ENCODE data around the gene PSMC3IP.
A peak's percentile ranks its signal among the peaks of the same experiment; 100 is the strongest.
"Not testable (repeated sequence)": the region's sequence is repeated elsewhere in the genome, so short reads cannot be mapped to it uniquely, and the experiment has no call there.

PSMC3IP gene

GRCh38 chr17:42553866-42554249 is 23.7 kb downstream of the PSMC3IP start:
- Histone ChIP-seq H3K4me3 (ENCODE audit: control insufficient read depth in 1 of 7, extremely low read depth in 1 of 7, insufficient read depth in 4 of 7, low read depth in 2 of 7, low read length in 6 of 7) (peak overlapping the region; percentile 63 to 95 (median 88)), H3K4me1 (ENCODE audit: control extremely low read depth in 1 of 4, control insufficient read depth in 4 of 4, insufficient read depth in 4 of 4, low read length in 3 of 4) (peaks cover 3 to 20% (median 15%) of the 10 kb centered on the region in 4 experiments), H3K27ac (ENCODE audit: insufficient read depth in 1 of 2, low read depth in 1 of 2, low read length in 2 of 2, poor library complexity in 1 of 2, severe bottlenecking in 2 of 2) (peak overlapping the region in 1 of 2 experiments; percentile 92), H3K9me3 (ENCODE audit: control extremely low read depth in 1 of 5, control insufficient read depth in 4 of 5, insufficient read depth in 2 of 5, low read depth in 1 of 5, low read length in 4 of 5) (no peaks in the 10 kb centered on the region), H3K36me3 (ENCODE audit: control insufficient read depth in 4 of 4, insufficient read depth in 4 of 4, low read length in 3 of 4) (peaks cover 0 to 1% (median 0%) of the 10 kb centered on the region in 4 experiments), H3K27me3 (replicated peaks in 2 of 5; ENCODE audit: control insufficient read depth in 4 of 5, insufficient read depth in 5 of 5, low read length in 4 of 5) (no peaks in the 10 kb centered on the region)
- peak in 1 of 3 donors; percentile 21 for DNase-seq
- WGBS (ENCODE audit: insufficient coverage): 91% methylated on average over 12 of the region's 16 CpGs
- ChIA-PET CTCF (interaction anchor here (0.6 to 1.3 kb wide), 3 partner anchors 9 to 546 kb away, joined by 3 to 5 read pairs (median 3); no protein-coding TSS in a partner anchor), POLR2A (interaction anchor here (0.7 to 1.4 kb wide), 3 partner anchors 13 to 56 kb away, joined by 3 to 6 read pairs (median 4); partner anchors contain the start of genes MLX, RETREG3 and TUBG1)

DNA sequence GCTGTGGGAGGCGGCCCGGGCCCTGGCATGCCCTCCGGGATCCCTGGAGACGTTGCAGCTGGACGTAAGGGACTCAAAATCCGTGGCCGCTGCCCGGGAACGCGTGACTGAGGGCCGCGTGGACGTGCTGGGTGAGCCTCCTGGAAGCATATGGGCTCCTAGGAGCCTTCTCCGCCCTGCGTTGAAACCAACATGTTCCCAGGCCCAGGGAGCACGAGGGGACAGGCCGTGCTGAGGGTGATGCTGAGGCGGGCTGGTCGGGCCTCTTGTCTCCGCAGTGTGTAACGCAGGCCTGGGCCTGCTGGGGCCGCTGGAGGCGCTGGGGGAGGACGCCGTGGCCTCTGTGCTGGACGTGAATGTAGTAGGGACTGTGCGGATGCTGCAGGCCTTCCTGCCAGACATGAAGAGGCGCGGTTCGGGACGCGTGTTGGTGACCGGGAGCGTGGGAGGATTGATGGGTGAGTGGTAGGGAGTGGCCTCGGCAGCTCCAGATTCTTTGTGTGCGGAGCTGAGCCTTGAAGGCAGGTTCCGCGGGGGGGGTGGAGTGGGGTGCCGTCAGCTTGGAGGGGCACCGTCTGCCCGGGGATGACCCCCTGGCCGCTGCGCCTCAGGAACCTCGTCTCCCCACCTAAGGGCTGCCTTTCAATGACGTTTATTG is 24.2 kb downstream of the PSMC3IP start:
- POLR2A ChIA-PET: no interaction called here
- no peak overlapping the region for H3K4me3 ChIP-seq (ENCODE audit: control insufficient read depth in 1 of 7, extremely low read depth in 1 of 7, insufficient read depth in 4 of 7, low read depth in 2 of 7, low read length in 6 of 7)
- H3K9me3 ChIP-seq (ENCODE audit: control extremely low read depth in 1 of 5, control insufficient read depth in 4 of 5, insufficient read depth in 2 of 5, low read depth in 1 of 5, low read length in 4 of 5): no peaks in the 10 kb centered on the region
- no peak for DNase-seq
- peak overlapping the region in 1 of 2 experiments; percentile 92 for H3K27ac ChIP-seq (ENCODE audit: insufficient read depth in 1 of 2, low read depth in 1 of 2, low read length in 2 of 2, poor library complexity in 1 of 2, severe bottlenecking in 2 of 2)
- CTCF ChIA-PET: interaction anchor here (1.2 to 1.3 kb wide), 2 partner anchors 8 to 12 kb away, joined by 3 read pairs; no protein-coding TSS in a partner anchor
- H3K36me3 ChIP-seq (ENCODE audit: control insufficient read depth in 4 of 4, insufficient read depth in 4 of 4, low read length in 3 of 4): peaks cover 0 to 1% (median 0%) of the 10 kb centered on the region in 4 experiments
- peaks cover 3 to 24% (median 17%) of the 10 kb centered on the region in 4 experiments for H3K4me1 ChIP-seq (ENCODE audit: control extremely low read depth in 1 of 4, control insufficient read depth in 4 of 4, insufficient read depth in 4 of 4, low read length in 3 of 4)
- H3K27me3 ChIP-seq (replicated peaks in 2 of 5; ENCODE audit: control insufficient read depth in 4 of 5, insufficient read depth in 5 of 5, low read length in 4 of 5): no peaks in the 10 kb centered on the region
- WGBS (ENCODE audit: insufficient coverage): 95% methylated on average over 40 of the region's 45 CpGs

DNA sequence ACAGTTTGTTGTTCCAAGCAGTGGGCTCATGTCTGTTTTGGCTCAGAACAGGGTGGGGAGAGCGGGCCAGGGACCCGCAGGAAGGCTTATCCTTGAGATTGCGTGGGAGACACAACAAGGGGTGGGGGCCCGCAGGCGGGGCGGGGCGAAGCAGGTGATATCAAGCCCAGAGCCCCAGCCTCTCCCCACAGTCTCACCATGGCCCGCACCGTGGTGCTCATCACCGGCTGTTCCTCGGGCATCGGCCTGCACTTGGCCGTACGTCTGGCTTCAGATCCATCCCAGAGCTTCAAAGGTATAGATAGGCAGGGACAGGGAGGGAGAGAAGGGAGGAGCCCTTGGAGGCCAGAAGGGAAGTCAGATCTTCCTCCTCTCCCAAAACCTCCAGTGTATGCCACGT is 24.8 kb downstream of the PSMC3IP start, which contains the start of gene HSD17B1:
Gene HSD17B1 (plus strand): TSS at position 188 of the 400 bp plus-strand sequence. CDS start 11 bp downstream, at position 199.
- H3K36me3 ChIP-seq (ENCODE audit: control insufficient read depth in 4 of 4, insufficient read depth in 4 of 4, low read length in 3 of 4); CTCF ChIA-PET; DNase-seq; H3K27me3 ChIP-seq (replicated peaks in 2 of 5; ENCODE audit: control insufficient read depth in 4 of 5, insufficient read depth in 5 of 5, low read length in 4 of 5); H3K9me3 ChIP-seq (ENCODE audit: control extremely low read depth in 1 of 5, control insufficient read depth in 4 of 5, insufficient read depth in 2 of 5, low read depth in 1 of 5, low read length in 4 of 5); POLR2A ChIA-PET: not testable (repeated sequence)
- Histone ChIP-seq H3K4me3 (ENCODE audit: control insufficient read depth in 1 of 7, extremely low read depth in 1 of 7, insufficient read depth in 4 of 7, low read depth in 2 of 7, low read length in 6 of 7) (peak within 1 kb of the TSS in 3 of 7 experiments; percentile 88 to 95 (median 93)), H3K27ac (ENCODE audit: insufficient read depth in 1 of 2, low read depth in 1 of 2, low read length in 2 of 2, poor library complexity in 1 of 2, severe bottlenecking in 2 of 2) (peak within 1 kb of the TSS in 1 of 2 experiments; percentile 92), H3K4me1 (ENCODE audit: control extremely low read depth in 1 of 4, control insufficient read depth in 4 of 4, insufficient read depth in 4 of 4, low read length in 3 of 4) (peaks cover 3 to 27% (median 20%) of the 10 kb centered on the region in 4 experiments)
- WGBS (ENCODE audit: insufficient coverage): 98% methylated on average over 8 of the region's 15 CpGs

DNA sequence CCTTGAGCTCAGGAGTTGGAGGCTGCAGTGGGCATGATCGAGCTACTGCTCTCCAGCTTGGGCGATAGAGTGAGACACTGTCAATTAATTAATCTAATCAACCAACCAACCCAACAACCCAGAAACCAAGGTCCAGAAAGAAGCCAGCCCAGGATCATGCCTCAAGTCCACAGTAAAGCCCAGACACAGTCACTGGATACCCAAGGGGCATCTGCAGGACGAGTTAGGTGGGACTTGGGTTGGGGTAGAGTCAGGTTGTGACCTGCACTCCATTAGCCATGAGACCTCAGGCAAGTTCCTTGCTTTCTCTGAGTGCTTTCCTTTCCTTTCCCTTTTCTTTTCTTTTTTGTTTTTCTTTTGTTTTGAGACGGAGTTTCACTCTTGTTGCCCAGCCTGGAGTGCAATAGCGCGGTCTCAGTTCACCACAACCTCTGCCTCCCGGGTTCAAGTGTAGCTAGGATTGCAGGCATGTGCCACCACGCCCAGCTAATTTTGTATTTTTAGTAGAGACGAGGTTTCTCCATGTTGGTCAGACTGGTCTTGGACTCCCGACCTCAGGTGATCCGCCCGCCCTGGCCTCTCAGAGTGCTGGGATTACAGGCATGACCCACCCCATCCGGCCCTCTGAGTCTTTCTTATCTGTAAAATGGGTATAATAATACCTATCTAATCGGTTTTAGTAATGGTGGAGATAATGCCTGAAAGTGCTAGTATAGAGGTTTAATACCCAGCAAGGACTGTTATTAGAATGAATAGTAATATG is 28.4 kb downstream of the PSMC3IP start:
- ChIA-PET POLR2A (no interaction called here), CTCF (interaction anchor here (1.1 to 2.8 kb wide), 4 partner anchors 11 to 29 kb away, joined by 3 to 11 read pairs (median 6); partner anchors contain the start of gene NAGLU)
- peaks cover 0 to 15% (median 11%) of the 10 kb centered on the region in 4 experiments for H3K4me1 ChIP-seq (ENCODE audit: control extremely low read depth in 1 of 4, control insufficient read depth in 4 of 4, insufficient read depth in 4 of 4, low read length in 3 of 4)
- WGBS (ENCODE audit: insufficient coverage): 90% methylated on average over 9 of the region's 14 CpGs
- DNase-seq: no peak
- H3K36me3 ChIP-seq (ENCODE audit: control insufficient read depth in 4 of 4, insufficient read depth in 4 of 4, low read length in 3 of 4): peaks cover 0 to 7% (median 2%) of the 10 kb centered on the region in 4 experiments
- H3K9me3 ChIP-seq (ENCODE audit: control extremely low read depth in 1 of 5, control insufficient read depth in 4 of 5, insufficient read depth in 2 of 5, low read depth in 1 of 5, low read length in 4 of 5): no peaks in the 10 kb centered on the region
- no peaks in the 10 kb centered on the region for H3K27me3 ChIP-seq (replicated peaks in 2 of 5; ENCODE audit: control insufficient read depth in 4 of 5, insufficient read depth in 5 of 5, low read length in 4 of 5)
- H3K27ac ChIP-seq (ENCODE audit: insufficient read depth in 1 of 2, low read depth in 1 of 2, low read length in 2 of 2, poor library complexity in 1 of 2, severe bottlenecking in 2 of 2): no peak overlapping the region
- H3K4me3 ChIP-seq (ENCODE audit: control insufficient read depth in 1 of 7, extremely low read depth in 1 of 7, insufficient read depth in 4 of 7, low read depth in 2 of 7, low read length in 6 of 7): peak overlapping the region in 2 of 7 experiments; percentile 60 to 68

- Histone ChIP-seq H3K27ac (ENCODE audit: insufficient read depth in 1 of 2, low read depth in 1 of 2, low read length in 2 of 2, poor library complexity in 1 of 2, severe bottlenecking in 2 of 2) (no peak overlapping the region), H3K9me3 (ENCODE audit: control extremely low read depth in 1 of 5, control insufficient read depth in 4 of 5, insufficient read depth in 2 of 5, low read depth in 1 of 5, low read length in 4 of 5) (no peaks in the 10 kb centered on the region), H3K36me3 (ENCODE audit: control insufficient read depth in 4 of 4, insufficient read depth in 4 of 4, low read length in 3 of 4) (peaks cover 0 to 16% (median 10%) of the 10 kb centered on the region in 4 experiments), H3K4me3 (ENCODE audit: control insufficient read depth in 1 of 7, extremely low read depth in 1 of 7, insufficient read depth in 4 of 7, low read depth in 2 of 7, low read length in 6 of 7) (peak overlapping the region in 5 of 7 experiments; percentile 21 to 68 (median 59)), H3K27me3 (replicated peaks in 2 of 5; ENCODE audit: control insufficient read depth in 4 of 5, insufficient read depth in 5 of 5, low read length in 4 of 5) (no peaks in the 10 kb centered on the region), H3K4me1 (ENCODE audit: control extremely low read depth in 1 of 4, control insufficient read depth in 4 of 4, insufficient read depth in 4 of 4, low read length in 3 of 4) (peaks cover 0 to 9% (median 5%) of the 10 kb centered on the region in 4 experiments)
- ChIA-PET POLR2A (no interaction called here), CTCF (interaction anchor here (1.1 to 2.8 kb wide), 5 partner anchors 11 to 30 kb away, joined by 3 to 11 read pairs (median 4); partner anchors contain the start of gene NAGLU)
- WGBS (ENCODE audit: insufficient coverage): 27% methylated on average over 57 of the region's 74 CpGs
- peak; percentile 72 to 82 (median 74) for DNase-seq
These were observed 29.3 kb downstream of the PSMC3IP start for GRCh38 chr17:42548070-42548837.

GRCh38 chr17:42547698-42548069 is 29.8 kb downstream of the PSMC3IP start:
- DNase-seq: no peak
- Histone ChIP-seq H3K4me1 (ENCODE audit: control extremely low read depth in 1 of 4, control insufficient read depth in 4 of 4, insufficient read depth in 4 of 4, low read length in 3 of 4) (peaks cover 0 to 9% (median 5%) of the 10 kb centered on the region in 4 experiments), H3K9me3 (ENCODE audit: control extremely low read depth in 1 of 5, control insufficient read depth in 4 of 5, insufficient read depth in 2 of 5, low read depth in 1 of 5, low read length in 4 of 5) (no peaks in the 10 kb centered on the region), H3K4me3 (ENCODE audit: control insufficient read depth in 1 of 7, extremely low read depth in 1 of 7, insufficient read depth in 4 of 7, low read depth in 2 of 7, low read length in 6 of 7) (no peak overlapping the region), H3K27ac (ENCODE audit: insufficient read depth in 1 of 2, low read depth in 1 of 2, low read length in 2 of 2, poor library complexity in 1 of 2, severe bottlenecking in 2 of 2) (no peak overlapping the region), H3K36me3 (ENCODE audit: control insufficient read depth in 4 of 4, insufficient read depth in 4 of 4, low read length in 3 of 4) (peaks cover 0 to 21% (median 15%) of the 10 kb centered on the region in 4 experiments), H3K27me3 (replicated peaks in 2 of 5; ENCODE audit: control insufficient read depth in 4 of 5, insufficient read depth in 5 of 5, low read length in 4 of 5) (no peaks in the 10 kb centered on the region)
- ChIA-PET POLR2A (no interaction called here), CTCF (interaction anchor here (1.1 to 2.8 kb wide), 4 partner anchors 11 to 31 kb away, joined by 3 to 11 read pairs (median 6); partner anchors contain the start of gene NAGLU)
- WGBS (ENCODE audit: insufficient coverage): 95% methylated on average over 14 of the region's 14 CpGs

All from common myeloid progenitor, CD34-positive (primary cell).